GM23338 (cell line): ENCODE results near the gene KIF18A. TPM values are rescaled to one million over a fixed set of nuclear protein-coding genes. Genes with fewer than 3 reads are reported as not detected.

Experiments
- ATAC-seq: fragments of 200-7000 bp; cut with Tn5 transposase; 3 replicates; pipeline ENCODE4 v1.9.1; 2020
- DNase-seq: peaks from one replicate; pipeline ENCODE4 v3.0.0-alpha.2; 2015; ENCODE audit warnings: low spot score
- H2AFZ ChIP-seq: fragments of 200-600 bp; sonication (generic); 2 replicates; pipeline ENCODE4 v1.8.0; 2016; ENCODE audit warnings: antibody characterized with exemption, mild to moderate bottlenecking, moderate library complexity
- H3F3A ChIP-seq: fragments of 200-600 bp; sonication (generic); replicated peaks from 2 replicates; pipeline ENCODE4 v1.8.0; 2017; ENCODE audit warnings: antibody characterized with exemption, mixed run types, low read depth
- H3K27ac ChIP-seq: fragments of 200-600 bp; sonication (generic); 2 replicates; pipeline ENCODE4 v1.6.1; 2016; ENCODE audit warnings: low read depth
- H3K27me3 ChIP-seq: fragments of 200-600 bp; sonication (generic); 2 replicates; pipeline ENCODE4 v1.8.0; 2016; ENCODE audit warnings: mild to moderate bottlenecking, mixed run types, moderate library complexity; ENCODE audit not compliant: insufficient read depth
- H3K36me3 ChIP-seq: fragments of 200-600 bp; sonication (generic); 2 replicates; pipeline ENCODE4 v1.8.0; 2016; ENCODE audit warnings: mild to moderate bottlenecking; ENCODE audit not compliant: insufficient read depth
- H3K4me1 ChIP-seq: fragments of 200-600 bp; sonication (generic); 2 replicates; pipeline ENCODE4 v1.8.0; 2016; ENCODE audit warnings: mild to moderate bottlenecking, moderate library complexity; ENCODE audit not compliant: insufficient read depth
- H3K4me2 ChIP-seq: fragments of 200-600 bp; sonication (generic); 2 replicates; pipeline ENCODE4 v1.7.1; 2017; ENCODE audit warnings: mixed run types
- H3K4me3 ChIP-seq: fragments of 200-600 bp; sonication (generic); 2 replicates; pipeline ENCODE4 v1.6.1; 2016; ENCODE audit warnings: mixed run types
- H3K79me2 ChIP-seq: fragments of 200-600 bp; sonication (generic); replicated peaks from 2 replicates; pipeline ENCODE4 v1.8.0; 2017; ENCODE audit warnings: mild to moderate bottlenecking; ENCODE audit not compliant: insufficient read depth
- H3K9me2 ChIP-seq: fragments of 200-600 bp; sonication (generic); 2 replicates; pipeline ENCODE4 v1.8.0; 2017; ENCODE audit not compliant: insufficient read depth
- H4K20me1 ChIP-seq: fragments of 200-600 bp; sonication (generic); replicated peaks from 2 replicates; pipeline ENCODE4 v1.8.0; 2017; ENCODE audit warnings: mild to moderate bottlenecking; ENCODE audit not compliant: insufficient read depth
- H3K27ac Mint-ChIP-seq: 2 replicates; pipeline ENCODE4 v1.8.0; 2020; ENCODE audit warnings: inconsistent platforms, mild to moderate bottlenecking, moderate library complexity, mixed read lengths
- H3K27me3 Mint-ChIP-seq: 3 replicates; pipeline ENCODE4 v1.8.0; 2022; ENCODE audit warnings: low read depth, mild to moderate bottlenecking, moderate library complexity, mixed read lengths, inconsistent platforms; ENCODE audit not compliant: insufficient read depth, poor library complexity
- H3K36me3 Mint-ChIP-seq: 3 replicates; pipeline ENCODE4 v1.8.0; 2021; ENCODE audit warnings: low read depth, mild to moderate bottlenecking, inconsistent platforms, moderate library complexity, mixed read lengths
- H3K4me1 Mint-ChIP-seq: 3 replicates; pipeline ENCODE4 v1.8.0; 2020; ENCODE audit warnings: mild to moderate bottlenecking, inconsistent platforms, mixed read lengths
- H3K4me3 Mint-ChIP-seq: 3 replicates; pipeline ENCODE4 v1.8.0; 2021; ENCODE audit warnings: moderate library complexity, mild to moderate bottlenecking, inconsistent platforms, mixed read lengths
- H3K9me3 Mint-ChIP-seq: 3 replicates; pipeline ENCODE4 v1.8.0; 2020; ENCODE audit warnings: moderate library complexity, mild to moderate bottlenecking, inconsistent platforms, mixed read lengths
- CREB1 ChIP-seq: fragments of 250-450 bp; sonication (Bioruptor Pico); IDR thresholded peaks from 2 replicates; pipeline ENCODE4 v1.5.0; 2020; ENCODE audit warnings: low read depth, mild to moderate bottlenecking, moderate library complexity
- EZH2 ChIP-seq: fragments of 200-600 bp; sonication (generic); IDR thresholded peaks from one replicate; pipeline ENCODE4 v1.8.0; 2017; ENCODE audit warnings: antibody characterized with exemption, mild to moderate bottlenecking, low read depth; ENCODE audit not compliant: unreplicated experiment
- EZH2phosphoT487 ChIP-seq: fragments of 200-600 bp; sonication (generic); IDR thresholded peaks from one replicate; pipeline ENCODE4 v1.8.1; 2018; ENCODE audit warnings: antibody characterized with exemption; ENCODE audit not compliant: unreplicated experiment
- NANOG ChIP-seq: IDR thresholded peaks from 2 replicates; pipeline ENCODE4 v1.6.1; 2016; ENCODE audit warnings: antibody characterized with exemption, borderline replicate concordance
- POLR2AphosphoS5 ChIP-seq: IDR thresholded peaks from 2 replicates; pipeline ENCODE4 v1.6.1; 2016; ENCODE audit warnings: antibody characterized with exemption, low read depth
- ZNF114 ChIP-seq: fragments of 250-450 bp; sonication (Bioruptor Pico); IDR thresholded peaks from 2 replicates; pipeline ENCODE4 v1.5.0; 2020; ENCODE audit warnings: mild to moderate bottlenecking, moderate library complexity
- ZNF331 ChIP-seq: fragments of 250-450 bp; sonication (Bioruptor Pico); IDR thresholded peaks from 2 replicates; pipeline ENCODE4 v1.5.0; 2020; ENCODE audit warnings: low read depth, mild to moderate bottlenecking, moderate library complexity
- polyA plus RNA-seq: library from polyadenylated mRNA; unstranded; fragments of >200 nt; fragmentation: Nextera tagmentation; extraction: Ambion mirVana; gene quantifications from 2 replicates; pipeline ENCODE4 v1.2.1, GENCODE V29; 2016
- total RNA-seq: library from RNA; depleted of rRNA; stranded (reverse); fragments of >200 nt; shearing (Covaris generic); gene quantifications from 2 replicates; pipeline ENCODE4 v1.2.3, GENCODE V29; 2014
- TF ChIP-seq, protein P1 (sequence below): IDR thresholded peaks from 2 replicates; pipeline ENCODE4 v1.6.1; 2016; ENCODE audit warnings: antibody characterized with exemption
- TF ChIP-seq, protein P2 (sequence below): IDR thresholded peaks from one replicate; pipeline ENCODE4 v1.6.1; 2018; ENCODE audit warnings: antibody characterized with exemption; ENCODE audit not compliant: unreplicated experiment
- TF ChIP-seq, protein P3 (sequence below): fragments of 250-450 bp; sonication (Bioruptor Pico); IDR thresholded peaks from 2 replicates; pipeline ENCODE4 v1.5.0; 2020; ENCODE audit warnings: mild to moderate bottlenecking, moderate library complexity

The KIF18A gene
- total and polyA plus RNA-seq, 2 experiments from 2014 or later = 22.2 to 26.5 TPM

DNA sequence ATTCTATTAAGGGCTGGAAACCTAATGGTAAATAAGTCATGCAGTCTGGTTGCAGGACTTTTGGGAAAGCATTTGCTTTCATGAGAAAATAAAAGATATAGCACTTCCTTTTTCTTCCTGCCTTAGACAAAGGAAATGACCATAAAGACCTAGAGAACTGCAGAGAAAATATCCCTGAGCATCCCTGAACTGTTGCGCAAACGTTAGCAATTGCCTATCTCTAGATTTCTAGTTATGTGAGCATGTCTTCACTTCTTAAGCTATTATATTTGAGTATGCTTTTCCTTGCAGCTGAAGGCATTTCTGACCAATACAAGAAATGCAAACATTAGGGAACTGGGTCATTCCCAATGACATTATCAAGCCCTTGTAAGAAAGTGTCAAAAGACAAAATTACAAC is 110.6 kb downstream of the KIF18A start:
- peaks cover 12% of the 10 kb centered on the region for H3K36me3 ChIP-seq
- H3K27ac Mint-ChIP-seq = no peak overlapping the region
- no peak overlapping the region for H3K4me3 Mint-ChIP-seq
- ATAC-seq = no peak
- no peak overlapping the region for H3K27ac ChIP-seq
- H3K9me2 ChIP-seq = no peaks in the 10 kb centered on the region
- TF ChIP-seq CREB1 = no peak
- TF ChIP-seq, protein P1, sequence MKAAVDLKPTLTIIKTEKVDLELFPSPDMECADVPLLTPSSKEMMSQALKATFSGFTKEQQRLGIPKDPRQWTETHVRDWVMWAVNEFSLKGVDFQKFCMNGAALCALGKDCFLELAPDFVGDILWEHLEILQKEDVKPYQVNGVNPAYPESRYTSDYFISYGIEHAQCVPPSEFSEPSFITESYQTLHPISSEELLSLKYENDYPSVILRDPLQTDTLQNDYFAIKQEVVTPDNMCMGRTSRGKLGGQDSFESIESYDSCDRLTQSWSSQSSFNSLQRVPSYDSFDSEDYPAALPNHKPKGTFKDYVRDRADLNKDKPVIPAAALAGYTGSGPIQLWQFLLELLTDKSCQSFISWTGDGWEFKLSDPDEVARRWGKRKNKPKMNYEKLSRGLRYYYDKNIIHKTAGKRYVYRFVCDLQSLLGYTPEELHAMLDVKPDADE = no peak
- TF ChIP-seq EZH2phosphoT487 = no peak
- no peak for TF ChIP-seq EZH2
- no peak for TF ChIP-seq ZNF114
- TF ChIP-seq, protein P2, sequence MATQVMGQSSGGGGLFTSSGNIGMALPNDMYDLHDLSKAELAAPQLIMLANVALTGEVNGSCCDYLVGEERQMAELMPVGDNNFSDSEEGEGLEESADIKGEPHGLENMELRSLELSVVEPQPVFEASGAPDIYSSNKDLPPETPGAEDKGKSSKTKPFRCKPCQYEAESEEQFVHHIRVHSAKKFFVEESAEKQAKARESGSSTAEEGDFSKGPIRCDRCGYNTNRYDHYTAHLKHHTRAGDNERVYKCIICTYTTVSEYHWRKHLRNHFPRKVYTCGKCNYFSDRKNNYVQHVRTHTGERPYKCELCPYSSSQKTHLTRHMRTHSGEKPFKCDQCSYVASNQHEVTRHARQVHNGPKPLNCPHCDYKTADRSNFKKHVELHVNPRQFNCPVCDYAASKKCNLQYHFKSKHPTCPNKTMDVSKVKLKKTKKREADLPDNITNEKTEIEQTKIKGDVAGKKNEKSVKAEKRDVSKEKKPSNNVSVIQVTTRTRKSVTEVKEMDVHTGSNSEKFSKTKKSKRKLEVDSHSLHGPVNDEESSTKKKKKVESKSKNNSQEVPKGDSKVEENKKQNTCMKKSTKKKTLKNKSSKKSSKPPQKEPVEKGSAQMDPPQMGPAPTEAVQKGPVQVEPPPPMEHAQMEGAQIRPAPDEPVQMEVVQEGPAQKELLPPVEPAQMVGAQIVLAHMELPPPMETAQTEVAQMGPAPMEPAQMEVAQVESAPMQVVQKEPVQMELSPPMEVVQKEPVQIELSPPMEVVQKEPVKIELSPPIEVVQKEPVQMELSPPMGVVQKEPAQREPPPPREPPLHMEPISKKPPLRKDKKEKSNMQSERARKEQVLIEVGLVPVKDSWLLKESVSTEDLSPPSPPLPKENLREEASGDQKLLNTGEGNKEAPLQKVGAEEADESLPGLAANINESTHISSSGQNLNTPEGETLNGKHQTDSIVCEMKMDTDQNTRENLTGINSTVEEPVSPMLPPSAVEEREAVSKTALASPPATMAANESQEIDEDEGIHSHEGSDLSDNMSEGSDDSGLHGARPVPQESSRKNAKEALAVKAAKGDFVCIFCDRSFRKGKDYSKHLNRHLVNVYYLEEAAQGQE = no peak
- no peak for TF ChIP-seq NANOG
- H4K20me1 ChIP-seq = no peaks in the 10 kb centered on the region
- no peaks in the 10 kb centered on the region for H3K27me3 Mint-ChIP-seq
- H3K4me2 ChIP-seq = no peak overlapping the region
- H2AFZ ChIP-seq = no peak overlapping the region
- H3F3A ChIP-seq = no peaks in the 10 kb centered on the region
- no peaks in the 10 kb centered on the region for H3K4me1 ChIP-seq
- H3K4me1 Mint-ChIP-seq = peaks cover 4% of the 10 kb centered on the region; the same call in 1 of the 3 replicates
- no peak overlapping the region for H3K4me3 ChIP-seq
- H3K27me3 ChIP-seq = no peaks in the 10 kb centered on the region
- H3K79me2 ChIP-seq = no peaks in the 10 kb centered on the region
- DNase-seq = no peak
- peaks cover 37% of the 10 kb centered on the region for H3K9me3 Mint-ChIP-seq
- peaks cover 36% of the 10 kb centered on the region for H3K36me3 Mint-ChIP-seq

DNA sequence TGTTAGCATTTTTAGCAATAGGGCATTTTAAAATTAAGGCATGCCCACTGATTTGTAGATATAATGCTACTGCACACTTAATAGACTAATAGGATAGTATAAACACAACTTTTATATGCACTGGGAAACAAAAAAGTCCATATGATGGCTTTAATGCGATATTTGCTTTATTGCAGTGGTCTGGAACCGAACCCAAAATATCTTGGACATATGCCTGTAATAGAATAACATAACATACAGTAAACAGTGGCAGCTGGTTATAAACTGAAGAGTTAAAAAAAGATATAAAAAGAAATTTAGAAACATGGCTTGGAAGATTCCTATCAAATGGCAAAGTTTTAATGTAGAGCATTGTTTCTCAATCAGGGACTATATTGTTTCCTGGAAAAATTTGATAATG is 111.9 kb downstream of the KIF18A start:
- Histone ChIP-seq H3K36me3 (peaks cover 12% of the 10 kb centered on the region; the same call in 1 of the 2 replicates), H3K9me2 (no peaks in the 10 kb centered on the region), H4K20me1 (no peaks in the 10 kb centered on the region), H3F3A (no peaks in the 10 kb centered on the region), H3K27ac (no peak overlapping the region), H3K79me2 (no peaks in the 10 kb centered on the region), H3K4me1 (no peaks in the 10 kb centered on the region), H3K27me3 (no peaks in the 10 kb centered on the region), H3K4me3 (no peak overlapping the region), H3K4me2 (no peak overlapping the region), H2AFZ (no peak overlapping the region)
- Mint-ChIP-seq H3K27ac (no peak overlapping the region), H3K36me3 (peaks cover 23% of the 10 kb centered on the region), H3K4me1 (peaks cover 4% of the 10 kb centered on the region; the same call in 1 of the 3 replicates), H3K27me3 (no peaks in the 10 kb centered on the region), H3K9me3 (peaks cover 24% of the 10 kb centered on the region), H3K4me3 (no peak overlapping the region)
- DNase-seq (no peak), ATAC-seq (no peak)
- TF ChIP-seq POLR2AphosphoS5 = no peak
- TF ChIP-seq NANOG = no peak
- no peak for TF ChIP-seq ZNF331 (CRISPR knock-in tag)
- TF ChIP-seq CREB1 = no peak
- TF ChIP-seq, protein P3, sequence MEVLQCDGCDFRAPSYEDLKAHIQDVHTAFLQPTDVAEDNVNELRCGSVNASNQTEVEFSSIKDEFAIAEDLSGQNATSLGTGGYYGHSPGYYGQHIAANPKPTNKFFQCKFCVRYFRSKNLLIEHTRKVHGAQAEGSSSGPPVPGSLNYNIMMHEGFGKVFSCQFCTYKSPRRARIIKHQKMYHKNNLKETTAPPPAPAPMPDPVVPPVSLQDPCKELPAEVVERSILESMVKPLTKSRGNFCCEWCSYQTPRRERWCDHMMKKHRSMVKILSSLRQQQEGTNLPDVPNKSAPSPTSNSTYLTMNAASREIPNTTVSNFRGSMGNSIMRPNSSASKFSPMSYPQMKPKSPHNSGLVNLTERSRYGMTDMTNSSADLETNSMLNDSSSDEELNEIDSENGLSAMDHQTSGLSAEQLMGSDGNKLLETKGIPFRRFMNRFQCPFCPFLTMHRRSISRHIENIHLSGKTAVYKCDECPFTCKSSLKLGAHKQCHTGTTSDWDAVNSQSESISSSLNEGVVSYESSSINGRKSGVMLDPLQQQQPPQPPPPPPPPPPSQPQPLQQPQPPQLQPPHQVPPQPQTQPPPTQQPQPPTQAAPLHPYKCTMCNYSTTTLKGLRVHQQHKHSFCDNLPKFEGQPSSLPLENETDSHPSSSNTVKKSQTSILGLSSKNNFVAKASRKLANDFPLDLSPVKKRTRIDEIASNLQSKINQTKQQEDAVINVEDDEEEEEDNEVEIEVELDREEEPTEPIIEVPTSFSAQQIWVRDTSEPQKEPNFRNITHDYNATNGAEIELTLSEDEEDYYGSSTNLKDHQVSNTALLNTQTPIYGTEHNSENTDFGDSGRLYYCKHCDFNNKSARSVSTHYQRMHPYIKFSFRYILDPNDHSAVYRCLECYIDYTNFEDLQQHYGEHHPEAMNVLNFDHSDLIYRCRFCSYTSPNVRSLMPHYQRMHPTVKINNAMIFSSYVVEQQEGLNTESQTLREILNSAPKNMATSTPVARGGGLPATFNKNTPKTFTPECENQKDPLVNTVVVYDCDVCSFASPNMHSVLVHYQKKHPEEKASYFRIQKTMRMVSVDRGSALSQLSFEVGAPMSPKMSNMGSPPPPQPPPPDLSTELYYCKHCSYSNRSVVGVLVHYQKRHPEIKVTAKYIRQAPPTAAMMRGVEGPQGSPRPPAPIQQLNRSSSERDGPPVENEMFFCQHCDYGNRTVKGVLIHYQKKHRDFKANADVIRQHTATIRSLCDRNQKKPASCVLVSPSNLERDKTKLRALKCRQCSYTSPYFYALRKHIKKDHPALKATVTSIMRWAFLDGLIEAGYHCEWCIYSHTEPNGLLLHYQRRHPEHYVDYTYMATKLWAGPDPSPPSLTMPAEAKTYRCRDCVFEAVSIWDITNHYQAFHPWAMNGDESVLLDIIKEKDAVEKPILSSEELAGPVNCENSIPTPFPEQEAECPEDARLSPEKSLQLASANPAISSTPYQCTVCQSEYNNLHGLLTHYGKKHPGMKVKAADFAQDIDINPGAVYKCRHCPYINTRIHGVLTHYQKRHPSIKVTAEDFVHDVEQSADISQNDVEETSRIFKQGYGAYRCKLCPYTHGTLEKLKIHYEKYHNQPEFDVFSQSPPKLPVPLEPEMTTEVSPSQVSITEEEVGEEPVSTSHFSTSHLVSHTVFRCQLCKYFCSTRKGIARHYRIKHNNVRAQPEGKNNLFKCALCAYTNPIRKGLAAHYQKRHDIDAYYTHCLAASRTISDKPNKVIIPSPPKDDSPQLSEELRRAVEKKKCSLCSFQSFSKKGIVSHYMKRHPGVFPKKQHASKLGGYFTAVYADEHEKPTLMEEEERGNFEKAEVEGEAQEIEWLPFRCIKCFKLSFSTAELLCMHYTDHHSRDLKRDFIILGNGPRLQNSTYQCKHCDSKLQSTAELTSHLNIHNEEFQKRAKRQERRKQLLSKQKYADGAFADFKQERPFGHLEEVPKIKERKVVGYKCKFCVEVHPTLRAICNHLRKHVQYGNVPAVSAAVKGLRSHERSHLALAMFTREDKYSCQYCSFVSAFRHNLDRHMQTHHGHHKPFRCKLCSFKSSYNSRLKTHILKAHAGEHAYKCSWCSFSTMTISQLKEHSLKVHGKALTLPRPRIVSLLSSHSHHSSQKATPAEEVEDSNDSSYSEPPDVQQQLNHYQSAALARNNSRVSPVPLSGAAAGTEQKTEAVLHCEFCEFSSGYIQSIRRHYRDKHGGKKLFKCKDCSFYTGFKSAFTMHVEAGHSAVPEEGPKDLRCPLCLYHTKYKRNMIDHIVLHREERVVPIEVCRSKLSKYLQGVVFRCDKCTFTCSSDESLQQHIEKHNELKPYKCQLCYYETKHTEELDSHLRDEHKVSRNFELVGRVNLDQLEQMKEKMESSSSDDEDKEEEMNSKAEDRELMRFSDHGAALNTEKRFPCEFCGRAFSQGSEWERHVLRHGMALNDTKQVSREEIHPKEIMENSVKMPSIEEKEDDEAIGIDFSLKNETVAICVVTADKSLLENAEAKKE (CRISPR knock-in tag) = no peak
